HEK293T (cell line): Measurements from ENCODE around the gene IGF2BP2.
"Not testable (repeated sequence)": the region's sequence is repeated elsewhere in the genome, so short reads cannot be mapped to it uniquely, and the experiment has no call there.

Experiments used
- ARNT ChIP-seq: fragments of 450-650 bp; IDR thresholded peaks from 2 replicates; pipeline ENCODE4 v1.6.1; 2017; ENCODE audit warnings: mild to moderate bottlenecking
- BHLHE40 ChIP-seq: fragments of 450-650 bp; IDR thresholded peaks from 2 replicates; pipeline ENCODE4 v1.6.1; 2016; ENCODE audit warnings: mild to moderate bottlenecking, moderate library complexity, borderline replicate concordance
- CTBP1 ChIP-seq: fragments of 450-650 bp; IDR thresholded peaks from 2 replicates; pipeline ENCODE4 v1.6.1; 2016; ENCODE audit warnings: borderline replicate concordance
- ELF4 ChIP-seq: fragments of 450-650 bp; IDR thresholded peaks from 2 replicates; pipeline ENCODE4 v1.6.1; 2017; ENCODE audit warnings: antibody characterized with exemption
- FOXK2 ChIP-seq: fragments of 450-650 bp; IDR thresholded peaks from 2 replicates; pipeline ENCODE4 v1.6.1; 2016; ENCODE audit warnings: mild to moderate bottlenecking
- FOXM1 ChIP-seq: fragments of 450-650 bp; IDR thresholded peaks from 2 replicates; pipeline ENCODE4 v1.6.1; 2017; ENCODE audit warnings: mild to moderate bottlenecking, borderline replicate concordance
- LEF1 ChIP-seq: fragments of 450-650 bp; IDR thresholded peaks from 2 replicates; pipeline ENCODE4 v1.6.1; 2017; ENCODE audit warnings: mild to moderate bottlenecking, borderline replicate concordance
- NFRKB ChIP-seq: fragments of 450-650 bp; IDR thresholded peaks from 2 replicates; pipeline ENCODE4 v1.6.1; 2016; ENCODE audit warnings: mild to moderate bottlenecking, moderate library complexity
- SP1 ChIP-seq: fragments of 450-650 bp; IDR thresholded peaks from 2 replicates; pipeline ENCODE4 v1.6.1; 2017
- SUZ12 ChIP-seq: fragments of 450-650 bp; IDR thresholded peaks from 2 replicates; pipeline ENCODE4 v1.6.1; 2016; ENCODE audit warnings: mild to moderate bottlenecking
- TARDBP ChIP-seq: fragments of 450-650 bp; IDR thresholded peaks from 2 replicates; pipeline ENCODE4 v1.6.1; 2016
- ZNF384 ChIP-seq: fragments of 450-650 bp; IDR thresholded peaks from 2 replicates; pipeline ENCODE4 v1.6.1; 2016
- TF ChIP-seq, protein P1 (sequence below): fragments of 450-650 bp; IDR thresholded peaks from 2 replicates; pipeline ENCODE4 v1.6.1; 2016

DNA sequence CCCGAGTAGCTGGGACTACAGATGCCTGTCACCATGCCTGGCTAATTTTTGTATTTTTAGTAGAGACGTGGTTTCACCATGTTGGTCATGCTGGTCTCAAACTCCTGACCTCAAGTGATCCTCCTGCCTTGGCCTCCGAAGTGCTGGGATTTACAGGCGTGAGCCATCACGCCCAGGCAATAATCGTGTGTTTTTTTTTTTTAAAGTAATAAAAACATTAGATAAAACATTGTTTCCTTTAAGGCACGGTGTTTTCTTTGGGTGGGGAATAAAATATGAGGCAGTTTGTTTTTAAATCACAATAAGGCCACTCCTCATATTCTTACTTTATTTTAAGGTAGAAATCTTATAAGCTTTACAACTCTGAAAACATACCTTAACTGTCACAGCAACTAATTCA is 127.6 kb downstream of the IGF2BP2 start:
- TF ChIP-seq LEF1, FOXK2, SP1, FOXM1, CTBP1, ELF4, TARDBP, NFRKB, BHLHE40, SUZ12, ARNT, ZNF384: not testable (repeated sequence)
- TF ChIP-seq, protein P1, sequence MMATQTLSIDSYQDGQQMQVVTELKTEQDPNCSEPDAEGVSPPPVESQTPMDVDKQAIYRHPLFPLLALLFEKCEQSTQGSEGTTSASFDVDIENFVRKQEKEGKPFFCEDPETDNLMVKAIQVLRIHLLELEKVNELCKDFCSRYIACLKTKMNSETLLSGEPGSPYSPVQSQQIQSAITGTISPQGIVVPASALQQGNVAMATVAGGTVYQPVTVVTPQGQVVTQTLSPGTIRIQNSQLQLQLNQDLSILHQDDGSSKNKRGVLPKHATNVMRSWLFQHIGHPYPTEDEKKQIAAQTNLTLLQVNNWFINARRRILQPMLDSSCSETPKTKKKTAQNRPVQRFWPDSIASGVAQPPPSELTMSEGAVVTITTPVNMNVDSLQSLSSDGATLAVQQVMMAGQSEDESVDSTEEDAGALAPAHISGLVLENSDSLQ, result not testable (repeated sequence)
